GM12891 (cell line): Measurements from ENCODE around the gene ZNF836. TPM values are rescaled to one million over a fixed set of nuclear protein-coding genes. Genes with fewer than 3 reads are reported as not detected.
A peak's percentile ranks its signal among the peaks of the same experiment; 100 is the strongest.

ENCODE experiments used
- DNase-seq: peaks from one replicate; pipeline ENCODE4 v3.0.0; 2011; ENCODE audit warnings: low spot score; ENCODE audit not compliant: insufficient read length
- FAIRE-seq: peaks from 2 replicates; lab custom pipeline; 2011; peaks lifted over from hg19 to GRCh38; lab: Jason Lieb, UNC
- PAX5 ChIP-seq: IDR thresholded peaks from 2 replicates; pipeline ENCODE4 v1.6.1; 2011; ENCODE audit warnings: low read length, moderate library complexity, mild to moderate bottlenecking; ENCODE audit not compliant: insufficient read depth, severe bottlenecking
- POLR2A ChIP-seq: IDR thresholded peaks from 2 replicates; pipeline ENCODE4 v1.6.1; 2011; ENCODE audit warnings: low read depth, low read length, control low read depth
- POLR2AphosphoS5 ChIP-seq: IDR thresholded peaks from 2 replicates; pipeline ENCODE4 v1.6.1; 2011; ENCODE audit warnings: low read depth, low read length, control low read depth
- POU2F2 ChIP-seq: IDR thresholded peaks from 2 replicates; pipeline ENCODE4 v1.6.1; 2011; ENCODE audit warnings: low read depth, mild to moderate bottlenecking, control low read depth, low read length, moderate library complexity
- SPI1 ChIP-seq: IDR thresholded peaks from 2 replicates; pipeline ENCODE4 v1.6.1; 2011; ENCODE audit warnings: low read depth, low read length, control low read depth
- TAF1 ChIP-seq: IDR thresholded peaks from 2 replicates; pipeline ENCODE4 v1.6.1; 2011; ENCODE audit warnings: low read depth, low read length, control low read depth
- polyA plus RNA-seq: library from polyadenylated mRNA; unstranded; fragments of >200 nt; gene quantifications from one replicate; pipeline ENCODE4 v1.2.1, GENCODE V29; 2012; ENCODE audit warnings: low read depth, missing spikeins, inconsistent platforms; ENCODE audit not compliant: missing spikeins

The ZNF836 gene
- 4.7 TPM for polyA plus RNA-seq

DNA sequence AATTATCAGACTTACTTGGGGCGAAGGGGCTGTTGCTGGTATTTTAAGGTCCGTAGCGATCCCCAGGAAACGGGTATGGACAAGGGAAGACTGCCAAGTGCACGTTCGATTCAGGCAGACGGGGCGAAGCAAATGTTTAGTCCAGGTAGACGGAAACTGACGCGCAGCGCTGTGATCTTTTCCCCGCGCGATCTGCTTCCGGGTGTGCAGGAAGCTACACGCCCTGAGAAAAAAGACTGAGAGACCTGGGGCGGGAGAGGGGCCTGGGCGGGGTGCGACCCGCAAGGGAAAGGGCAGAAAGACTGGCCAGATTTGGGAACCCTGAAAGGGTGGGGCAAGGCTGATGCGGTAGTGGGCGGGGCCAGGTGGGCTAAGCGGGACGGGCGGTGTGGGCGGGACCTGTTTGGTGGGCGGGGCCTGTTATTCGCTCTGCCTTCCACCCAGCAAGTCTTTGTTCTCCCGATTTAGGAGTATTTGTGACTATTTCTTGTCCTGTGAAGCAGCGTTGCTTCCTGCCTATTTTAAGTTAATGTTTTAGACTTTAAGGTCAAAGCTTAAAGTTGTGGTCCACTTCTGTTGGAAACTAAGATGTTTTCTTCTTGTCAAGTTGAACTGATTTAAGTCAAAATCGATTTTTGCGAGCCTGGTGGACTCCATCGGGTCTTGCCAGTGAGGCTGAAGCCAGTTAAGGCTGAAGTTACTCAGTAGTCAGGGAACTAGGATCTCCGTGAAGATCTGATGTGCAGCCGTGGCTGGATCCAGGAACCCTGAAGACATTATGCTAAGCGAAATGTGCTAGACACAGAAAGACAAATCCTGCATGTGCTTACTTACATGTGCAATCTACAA is at the start of gene ZNF836:
ZNF836 (minus strand) TSS at position 301 of the 849 bp plus-strand sequence. CDS start 3,549 bp downstream, outside the sequence.
- TF ChIP-seq POLR2A (no peak), POU2F2 (no peak), SPI1 (no peak), POLR2AphosphoS5 (no peak), TAF1 (0 out of 2 replicates have a peak, but pooled peaks have one; percentile 20), PAX5 (no peak)
- DNase-seq (peak; percentile 80), FAIRE-seq (peak; percentile 91)

DNA sequence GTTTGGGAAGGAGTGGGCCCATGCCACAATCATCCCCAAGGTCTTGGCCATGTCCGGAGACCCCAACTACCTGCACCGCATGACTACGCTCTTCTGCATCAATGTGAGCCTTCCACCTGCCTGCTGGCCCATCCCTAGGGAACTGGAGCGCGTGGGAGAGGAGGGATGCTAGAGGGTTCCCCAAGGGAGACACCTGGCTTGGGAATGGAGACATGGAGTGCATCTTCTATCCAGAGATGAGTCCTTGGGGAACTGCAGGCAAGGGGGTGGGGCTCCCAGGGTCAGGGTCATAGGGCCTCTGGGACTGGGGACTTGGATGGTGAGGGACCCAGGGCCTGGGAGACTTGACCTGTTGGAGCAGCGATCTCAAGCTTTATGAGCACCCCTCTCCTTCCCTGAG is 49.6 kb upstream of the ZNF836 start:
- DNase-seq (no peak), FAIRE-seq (no peak)
- TF ChIP-seq POU2F2, result no peak
- TF ChIP-seq POLR2A, result no peak
- TF ChIP-seq POLR2AphosphoS5, result no peak
- TF ChIP-seq SPI1, result no peak
- no peak for TF ChIP-seq PAX5
- no peak for TF ChIP-seq TAF1

DNA sequence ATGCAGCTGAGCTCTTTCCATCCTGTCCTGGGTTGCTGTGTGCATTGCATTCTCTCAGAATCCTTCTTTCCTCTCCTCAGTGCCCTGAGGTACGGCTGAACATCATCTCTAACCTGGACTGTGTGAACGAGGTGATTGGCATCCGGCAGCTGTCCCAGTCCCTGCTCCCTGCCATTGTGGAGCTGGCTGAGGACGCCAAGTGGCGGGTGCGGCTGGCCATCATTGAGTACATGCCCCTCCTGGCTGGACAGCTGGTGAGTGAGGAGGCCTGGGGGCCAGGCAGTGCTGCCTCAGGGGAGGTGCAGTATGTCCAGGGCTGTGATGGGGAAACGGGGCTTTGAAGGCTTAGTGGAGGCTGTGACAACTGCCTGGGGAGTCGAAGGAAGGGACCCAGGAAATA is 48.2 kb upstream of the ZNF836 start:
- FAIRE-seq, result no peak
- TF ChIP-seq POLR2AphosphoS5 (no peak), POU2F2 (no peak), TAF1 (no peak), POLR2A (no peak), PAX5 (no peak), SPI1 (no peak)
- no peak for DNase-seq

DNA sequence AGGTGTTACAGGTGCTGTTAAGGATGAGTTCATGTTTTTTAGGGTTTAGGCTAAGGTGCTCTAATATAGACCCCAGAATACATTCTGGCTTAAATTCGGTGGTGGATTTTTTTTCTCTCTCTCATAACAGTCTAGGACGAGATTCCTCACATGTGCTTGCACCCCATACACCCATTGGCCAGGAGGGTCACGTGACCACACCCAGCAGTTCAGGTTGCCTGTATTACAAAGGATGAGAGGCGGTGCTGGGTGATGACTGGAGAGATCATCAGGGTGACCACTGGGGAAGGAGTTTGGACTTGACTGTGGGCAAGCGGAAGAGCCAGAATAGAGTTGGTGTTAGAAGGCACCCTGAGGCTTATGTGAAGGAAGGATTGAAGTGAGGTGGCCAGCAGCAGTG is 46.2 kb upstream of the ZNF836 start:
- no peak for FAIRE-seq
- TF ChIP-seq TAF1 (no peak), POLR2A (no peak), PAX5 (no peak), POU2F2 (no peak), POLR2AphosphoS5 (no peak), SPI1 (no peak)
- DNase-seq, result no peak

DNA sequence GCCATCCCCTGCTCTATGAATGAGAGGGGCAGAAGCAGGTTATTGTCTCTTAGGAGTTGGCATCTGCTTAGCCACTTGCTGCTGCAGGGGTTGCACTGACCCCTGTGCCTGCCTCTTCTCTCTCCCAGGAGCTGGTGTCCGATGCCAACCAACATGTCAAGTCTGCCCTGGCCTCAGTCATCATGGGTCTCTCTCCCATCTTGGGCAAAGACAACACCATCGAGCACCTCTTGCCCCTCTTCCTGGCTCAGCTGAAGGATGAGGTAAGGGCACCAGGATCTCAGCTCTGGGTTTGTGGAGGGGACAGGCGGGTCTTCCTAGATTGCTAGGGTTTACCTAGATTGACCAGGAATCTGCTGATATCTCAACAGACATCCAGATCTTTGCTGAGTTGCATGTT is 45.0 kb upstream of the ZNF836 start:
- DNase-seq (no peak), FAIRE-seq (no peak)
- TF ChIP-seq PAX5 (no peak), POU2F2 (no peak), SPI1 (no peak), POLR2AphosphoS5 (no peak), TAF1 (no peak), POLR2A (no peak)

DNA sequence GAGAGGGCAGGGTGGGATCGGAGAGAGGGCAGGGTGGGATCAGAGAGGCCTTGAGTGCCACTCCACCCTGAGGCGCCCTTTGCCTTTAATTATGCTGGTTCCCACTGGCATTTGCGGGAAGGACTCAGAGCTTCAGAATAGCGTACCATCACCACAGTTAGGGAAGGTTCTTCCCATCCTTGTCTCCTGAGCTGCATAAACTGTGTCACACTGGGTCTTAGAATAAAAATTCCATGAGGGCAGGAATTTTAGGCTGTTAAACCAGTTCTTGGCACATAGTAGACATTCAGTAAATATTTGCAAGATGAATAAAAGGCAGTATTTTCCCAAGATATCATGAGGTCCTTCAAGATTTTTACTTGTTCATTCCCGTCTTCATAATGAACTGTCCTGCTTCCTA is 42.8 kb upstream of the ZNF836 start:
- no peak for DNase-seq
- TF ChIP-seq POLR2AphosphoS5 (no peak), SPI1 (no peak), POLR2A (no peak), PAX5 (no peak), TAF1 (no peak), POU2F2 (no peak)
- FAIRE-seq, result no peak

DNA sequence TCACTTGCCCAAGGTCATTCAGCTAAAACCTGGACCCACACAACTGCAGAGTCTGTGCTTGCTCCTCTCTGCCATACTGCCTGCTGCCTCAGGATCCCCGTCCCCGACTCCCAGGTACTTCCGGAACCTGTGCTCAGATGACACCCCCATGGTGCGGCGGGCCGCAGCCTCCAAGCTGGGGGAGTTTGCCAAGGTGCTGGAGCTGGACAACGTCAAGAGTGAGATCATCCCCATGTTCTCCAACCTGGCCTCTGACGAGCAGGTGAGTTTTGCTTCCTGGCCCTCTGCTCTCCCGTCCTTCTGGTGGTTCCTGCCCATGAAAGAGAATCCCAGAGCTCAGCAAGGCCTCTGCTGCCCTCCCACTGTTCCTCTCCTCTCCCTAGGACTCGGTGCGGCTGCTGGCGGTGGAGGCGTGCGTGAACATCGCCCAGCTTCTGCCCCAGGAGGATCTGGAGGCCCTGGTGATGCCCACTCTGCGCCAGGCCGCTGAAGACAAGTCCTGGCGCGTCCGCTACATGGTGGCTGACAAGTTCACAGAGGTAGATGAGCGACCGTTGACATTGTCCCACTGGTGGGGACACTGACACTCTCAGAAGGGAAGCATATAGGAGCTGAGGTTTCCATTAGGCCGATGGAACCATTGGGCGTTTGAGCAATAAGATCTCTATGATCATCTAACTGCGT is 41.3 kb upstream of the ZNF836 start:
- TF ChIP-seq SPI1 (no peak), POU2F2 (no peak), POLR2A (no peak), POLR2AphosphoS5 (no peak), PAX5 (no peak), TAF1 (no peak)
- FAIRE-seq, result no peak
- DNase-seq, result no peak

DNA sequence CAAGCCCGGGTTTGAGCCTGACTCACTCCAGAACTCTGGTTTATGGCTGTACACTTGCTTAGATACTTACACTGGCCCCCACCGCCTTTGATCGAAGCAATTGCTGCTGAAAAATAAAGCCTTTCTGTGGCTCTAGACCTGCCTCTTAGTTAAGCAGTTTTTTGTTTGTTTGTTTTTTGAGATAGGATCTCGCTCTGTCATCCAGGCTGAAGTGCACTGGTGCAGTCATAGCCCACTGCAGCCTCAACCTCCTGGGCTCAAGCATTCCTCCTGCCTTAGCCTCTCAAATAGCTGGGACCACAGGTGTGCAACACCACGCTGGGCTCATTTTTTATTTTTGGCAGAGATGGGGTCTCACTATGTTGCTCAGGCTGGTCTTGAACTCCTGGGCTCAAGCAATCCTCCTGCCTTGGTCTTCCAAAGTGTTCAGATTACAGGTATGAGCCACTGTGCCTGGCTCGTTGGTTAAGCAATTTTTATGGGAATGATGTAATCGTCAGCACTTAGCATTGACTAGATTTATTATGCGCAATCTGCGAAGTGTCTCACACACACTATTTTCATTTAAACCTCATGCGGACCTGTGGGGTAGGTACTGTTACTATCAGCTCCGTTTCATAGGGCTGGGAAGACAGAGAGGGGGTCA is 40.6 kb upstream of the ZNF836 start:
- FAIRE-seq, result no peak
- TF ChIP-seq SPI1, result no peak
- no peak for TF ChIP-seq POLR2AphosphoS5
- TF ChIP-seq POU2F2, result no peak
- no peak for TF ChIP-seq PAX5
- TF ChIP-seq POLR2A, result no peak
- TF ChIP-seq TAF1, result no peak

DNA sequence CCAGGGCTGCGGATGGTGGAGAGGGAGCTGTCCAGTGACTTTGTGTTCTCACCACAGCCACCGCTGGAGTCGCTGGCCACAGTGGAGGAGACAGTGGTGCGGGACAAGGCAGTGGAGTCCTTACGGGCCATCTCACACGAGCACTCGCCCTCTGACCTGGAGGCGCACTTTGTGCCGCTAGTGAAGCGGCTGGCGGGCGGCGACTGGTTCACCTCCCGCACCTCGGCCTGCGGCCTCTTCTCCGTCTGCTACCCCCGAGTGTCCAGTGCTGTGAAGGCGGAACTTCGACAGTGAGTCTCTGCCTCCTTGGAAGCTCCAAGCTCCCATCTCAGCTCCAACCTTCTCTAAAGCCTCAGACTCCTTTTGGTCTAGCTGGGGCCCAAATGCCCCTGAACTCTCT is 39.8 kb upstream of the ZNF836 start:
- TF ChIP-seq SPI1, result no peak
- TF ChIP-seq POLR2AphosphoS5, result no peak
- no peak for TF ChIP-seq TAF1
- no peak for TF ChIP-seq POLR2A
- no peak for TF ChIP-seq PAX5
- no peak for TF ChIP-seq POU2F2
- DNase-seq (no peak), FAIRE-seq (no peak)

More for the DNA sequence above, 40.6 kb upstream of the ZNF836 start:
- no peak for DNase-seq

DNA sequence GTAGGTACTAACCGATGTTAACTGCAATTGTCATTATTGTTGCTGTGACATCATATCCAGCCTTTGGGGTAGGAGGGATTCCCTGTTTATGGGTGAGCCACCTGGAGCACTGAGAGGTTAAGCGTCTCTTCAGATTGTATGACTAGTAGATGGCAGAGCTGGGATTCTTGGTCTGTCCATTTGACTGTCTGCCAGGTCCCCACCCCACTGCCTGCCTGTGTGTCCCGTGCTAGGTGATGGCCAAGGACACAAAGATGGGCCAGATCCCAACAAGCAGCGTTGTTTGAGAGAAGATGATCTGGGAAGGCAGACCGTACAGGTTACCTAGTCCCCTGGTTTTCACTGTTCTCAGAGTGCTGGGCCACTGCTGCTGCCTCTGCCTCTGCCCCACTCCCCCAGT is 35.1 kb upstream of the ZNF836 start:
- FAIRE-seq (no peak), DNase-seq (no peak)
- TF ChIP-seq SPI1 (no peak), POU2F2 (no peak), POLR2A (no peak; the same call in 1 of the 2 replicates), PAX5 (no peak), POLR2AphosphoS5 (no peak), TAF1 (no peak)
